Activated naive CD4-positive, alpha-beta T cell (primary cell): Measurements from ENCODE around the gene REPS1.

ENCODE experiments used
- DNase-seq, 4 experiments: peaks; one replicate each; lab custom pipeline; 2025; lab: John Stamatoyannopoulos, UW

Gene REPS1

GRCh38 chr6:138856654-138857053 is 131.4 kb downstream of the REPS1 start:
- DNase-seq: no peak
